Stomach (tissue), 4 donors: ENCODE results near the gene IQCM.

Experiments used
- EP300 ChIP-seq: sonication (generic); formaldehyde crosslinking; IDR thresholded peaks from one replicate; pipeline ENCODE4 v1.6.1; 2017; ENCODE audit warnings: antibody characterized with exemption
- POLR2A ChIP-seq, 4 donors: fragments of 450-650 bp; IDR thresholded peaks; one replicate each; pipeline ENCODE4 v1.6.1; 2016; ENCODE audit warnings: antibody characterized with exemption in 4 of 4, control low read depth in 2 of 4, mild to moderate bottlenecking in 1 of 4, moderate library complexity in 1 of 4
- TF ChIP-seq, protein P1 (sequence below), 7 experiments: fragments of 450-650 bp in 4 of 7; fragments of 200-600 bp in 3 of 7; sonication (generic) in 3 of 7; IDR thresholded peaks; one replicate each; pipeline ENCODE4 v1.5.1; 2016 to 2019; ENCODE audit warnings: antibody characterized with exemption in 7 of 7, control low read depth in 2 of 7, mild to moderate bottlenecking in 1 of 7

DNA sequence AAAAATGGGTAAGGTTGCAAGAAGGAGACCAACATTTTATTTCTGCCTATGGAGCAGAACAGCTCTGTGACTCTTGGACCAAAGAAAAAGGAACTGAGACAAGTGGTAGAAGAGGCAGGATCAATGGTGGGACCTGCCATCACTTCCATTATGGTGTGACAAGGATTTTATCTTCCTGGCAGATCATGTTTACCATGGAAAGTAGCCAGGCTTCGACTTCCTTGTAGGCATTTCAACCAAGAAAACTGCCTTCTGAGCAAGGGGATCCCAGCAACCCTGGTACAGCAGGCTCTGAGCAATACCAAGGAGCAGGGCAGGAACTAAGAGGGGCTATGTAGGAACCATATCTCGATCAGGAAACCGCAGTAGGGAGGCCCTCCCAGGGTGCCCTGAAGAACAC lies 317.4 kb downstream of the IQCM start:
- TF ChIP-seq, protein P1, sequence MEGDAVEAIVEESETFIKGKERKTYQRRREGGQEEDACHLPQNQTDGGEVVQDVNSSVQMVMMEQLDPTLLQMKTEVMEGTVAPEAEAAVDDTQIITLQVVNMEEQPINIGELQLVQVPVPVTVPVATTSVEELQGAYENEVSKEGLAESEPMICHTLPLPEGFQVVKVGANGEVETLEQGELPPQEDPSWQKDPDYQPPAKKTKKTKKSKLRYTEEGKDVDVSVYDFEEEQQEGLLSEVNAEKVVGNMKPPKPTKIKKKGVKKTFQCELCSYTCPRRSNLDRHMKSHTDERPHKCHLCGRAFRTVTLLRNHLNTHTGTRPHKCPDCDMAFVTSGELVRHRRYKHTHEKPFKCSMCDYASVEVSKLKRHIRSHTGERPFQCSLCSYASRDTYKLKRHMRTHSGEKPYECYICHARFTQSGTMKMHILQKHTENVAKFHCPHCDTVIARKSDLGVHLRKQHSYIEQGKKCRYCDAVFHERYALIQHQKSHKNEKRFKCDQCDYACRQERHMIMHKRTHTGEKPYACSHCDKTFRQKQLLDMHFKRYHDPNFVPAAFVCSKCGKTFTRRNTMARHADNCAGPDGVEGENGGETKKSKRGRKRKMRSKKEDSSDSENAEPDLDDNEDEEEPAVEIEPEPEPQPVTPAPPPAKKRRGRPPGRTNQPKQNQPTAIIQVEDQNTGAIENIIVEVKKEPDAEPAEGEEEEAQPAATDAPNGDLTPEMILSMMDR (IDR thresholded peaks at IDR 0.05), result no peak
- TF ChIP-seq POLR2A (IDR thresholded peaks at IDR 0.05) (no peak), EP300 (no peak)
